GM21360 (cell line): ENCODE results near the gene FBXO31.
A peak's percentile ranks its signal among the peaks of the same experiment; 100 is the strongest.

Source experiments
- ATAC-seq: cut with Tn5 transposase; IDR thresholded peaks from one replicate; pipeline ENCODE4 v1.9.1; 2021; ENCODE audit warnings: mild to moderate bottlenecking, moderate library complexity; ENCODE audit not compliant: unreplicated experiment

The FBXO31 gene, protein sequence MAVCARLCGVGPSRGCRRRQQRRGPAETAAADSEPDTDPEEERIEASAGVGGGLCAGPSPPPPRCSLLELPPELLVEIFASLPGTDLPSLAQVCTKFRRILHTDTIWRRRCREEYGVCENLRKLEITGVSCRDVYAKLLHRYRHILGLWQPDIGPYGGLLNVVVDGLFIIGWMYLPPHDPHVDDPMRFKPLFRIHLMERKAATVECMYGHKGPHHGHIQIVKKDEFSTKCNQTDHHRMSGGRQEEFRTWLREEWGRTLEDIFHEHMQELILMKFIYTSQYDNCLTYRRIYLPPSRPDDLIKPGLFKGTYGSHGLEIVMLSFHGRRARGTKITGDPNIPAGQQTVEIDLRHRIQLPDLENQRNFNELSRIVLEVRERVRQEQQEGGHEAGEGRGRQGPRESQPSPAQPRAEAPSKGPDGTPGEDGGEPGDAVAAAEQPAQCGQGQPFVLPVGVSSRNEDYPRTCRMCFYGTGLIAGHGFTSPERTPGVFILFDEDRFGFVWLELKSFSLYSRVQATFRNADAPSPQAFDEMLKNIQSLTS

GRCh38 chr16:87383505-87384161 is at the start of gene FBXO31:
Gene FBXO31 (minus strand): TSS chr16:87383776. CDS start chr16:87383744, 32 bp downstream.
- ATAC-seq = peak; percentile 41

- ATAC-seq = no peak
These were observed 48.8 kb upstream of the FBXO31 start for GRCh38 chr16:87432330-87432915.

DNA sequence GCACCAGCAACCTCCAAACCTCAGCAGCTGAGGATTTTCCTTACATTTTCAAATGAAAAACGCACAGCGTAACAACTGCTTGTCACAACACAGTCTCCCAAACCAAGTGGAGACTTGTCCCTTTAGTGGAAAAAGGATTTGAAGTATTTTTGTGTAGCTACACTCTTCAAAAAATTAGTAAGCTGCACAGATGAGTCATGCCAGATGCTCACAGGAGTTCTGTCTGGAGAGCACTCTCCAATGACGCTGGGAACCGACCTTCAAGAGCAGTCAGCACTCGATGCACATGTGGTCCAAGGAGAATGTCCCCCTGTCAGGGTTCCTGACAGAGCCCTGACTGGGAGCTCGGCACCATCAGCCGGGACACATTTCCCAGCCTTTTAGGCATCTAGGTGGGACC is 48.4 kb upstream of the FBXO31 start:
- ATAC-seq = no peak

- ATAC-seq = no peak
These were observed 43.0 kb upstream of the FBXO31 start for GRCh38 chr16:87426423-87427215.

DNA sequence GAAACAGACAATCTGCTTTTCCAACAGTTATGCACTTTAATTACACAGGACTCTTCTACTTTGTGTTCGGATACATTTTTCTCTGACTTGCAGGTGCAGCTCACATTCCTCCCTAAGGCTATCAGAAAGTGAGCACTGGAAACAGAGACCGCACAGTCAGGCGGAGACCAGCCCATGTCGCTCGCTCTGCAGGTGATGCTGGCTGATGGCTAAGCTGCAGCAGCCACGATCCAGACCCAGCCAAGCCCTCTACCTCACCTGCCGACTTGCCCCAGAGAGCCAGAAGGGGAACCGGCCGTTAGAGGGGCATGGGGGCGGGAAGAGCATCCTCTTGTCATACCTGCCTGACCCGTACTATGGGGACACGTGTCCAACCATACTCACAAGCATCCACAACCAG is 42.4 kb upstream of the FBXO31 start:
- ATAC-seq = no peak

DNA sequence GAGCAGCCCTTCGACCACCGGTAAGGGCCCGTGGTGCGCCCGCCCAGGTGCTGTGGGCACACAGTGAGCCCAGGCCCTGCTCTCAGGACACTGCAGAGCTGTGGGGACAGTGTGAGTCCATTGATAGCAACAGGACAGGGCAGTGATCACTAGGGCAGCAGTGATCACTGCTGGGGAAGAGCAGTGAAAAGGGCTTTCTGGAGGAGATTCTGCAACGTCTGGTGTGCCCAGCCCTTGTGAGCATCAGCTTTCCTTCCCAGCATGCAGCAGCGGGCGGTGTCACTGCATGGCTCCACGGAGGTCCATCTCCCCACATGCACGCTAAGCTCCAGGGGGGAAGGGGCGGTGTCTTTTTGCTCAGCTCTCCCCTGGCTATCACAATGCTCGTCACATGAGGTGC is 40.7 kb upstream of the FBXO31 start:
- no peak for ATAC-seq

DNA sequence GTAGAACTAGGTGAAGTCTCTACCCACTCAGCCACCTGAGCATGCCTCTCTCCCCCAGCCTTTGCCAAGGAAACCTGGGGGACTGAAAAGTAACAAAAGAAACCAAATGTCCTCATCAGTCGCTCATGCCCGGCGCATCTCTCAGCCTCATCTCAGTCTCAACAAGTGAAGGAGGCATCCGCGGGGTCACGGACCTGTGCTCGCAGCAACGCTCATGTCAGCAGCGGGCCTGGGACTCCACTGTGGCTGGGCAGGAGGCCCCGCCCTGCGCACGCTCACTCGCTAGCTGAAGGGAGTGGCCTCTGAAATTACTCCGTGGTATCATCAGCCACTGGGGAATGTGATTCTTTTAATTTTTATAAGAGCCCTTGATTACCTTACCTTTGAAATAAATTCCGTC is 39.9 kb upstream of the FBXO31 start:
- no peak for ATAC-seq

DNA sequence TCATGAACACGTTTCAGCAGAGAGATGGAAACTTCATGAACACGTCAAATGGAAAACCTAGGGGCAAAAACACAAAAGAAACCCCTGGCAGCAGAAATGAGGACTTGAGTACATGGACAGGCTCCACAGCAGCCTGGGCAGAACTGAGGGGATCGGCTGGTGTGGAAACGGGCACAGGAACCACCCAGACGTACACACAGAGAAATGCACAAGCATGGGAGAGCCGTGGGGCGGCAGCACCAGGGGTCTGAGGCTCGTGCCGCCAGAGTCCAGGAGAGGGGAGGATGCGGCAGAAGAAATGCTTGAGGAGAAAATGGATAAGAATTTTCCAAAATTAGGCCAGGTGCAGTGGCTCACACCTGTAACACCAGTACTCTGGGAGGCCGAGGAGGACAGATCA is 38.5 kb upstream of the FBXO31 start:
- ATAC-seq = no peak

DNA sequence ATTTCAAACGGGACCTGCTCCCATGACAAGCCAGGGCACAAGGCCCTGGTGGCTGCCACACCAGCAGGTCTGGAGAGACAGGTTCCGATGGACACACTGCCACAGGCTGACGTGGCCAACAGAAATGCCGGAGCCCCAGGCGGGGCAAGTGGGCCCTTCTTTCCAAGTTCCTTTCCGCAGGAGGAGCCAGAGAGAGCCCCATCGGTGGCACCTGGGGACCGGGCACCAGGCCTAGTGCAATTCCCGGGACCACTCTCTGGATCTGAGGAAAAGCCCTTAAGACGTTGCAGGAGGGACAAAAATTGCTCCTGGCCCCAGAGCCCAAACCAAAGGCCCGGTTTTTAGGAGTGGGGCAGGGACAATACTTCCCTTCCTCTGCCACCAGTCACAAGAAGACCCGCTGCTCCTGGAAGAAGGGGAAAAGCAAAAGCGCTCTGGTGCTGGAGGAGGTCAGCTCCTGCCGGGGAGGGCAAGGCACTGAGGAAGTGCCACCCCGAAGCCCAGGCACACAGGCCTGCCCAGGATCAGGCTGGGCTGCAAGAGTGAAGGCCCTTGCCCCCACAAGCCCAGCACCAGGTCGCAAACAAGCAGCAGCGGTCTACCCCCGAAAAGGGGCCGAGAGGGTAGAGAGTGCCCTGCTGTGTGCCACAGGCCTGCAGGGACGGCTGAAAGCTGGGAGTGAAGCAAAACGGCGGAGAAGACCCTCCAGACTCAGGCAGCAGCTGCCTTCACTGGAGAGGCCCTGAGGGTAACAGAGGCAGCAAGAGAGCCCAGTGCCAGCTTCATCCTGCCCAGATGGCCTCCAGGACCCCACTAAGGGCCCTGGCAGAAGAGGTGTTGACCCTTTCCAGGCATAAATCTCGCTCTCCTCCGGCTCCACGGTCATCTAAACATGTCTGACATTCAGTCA is 37.7 kb upstream of the FBXO31 start:
- ATAC-seq = no peak

DNA sequence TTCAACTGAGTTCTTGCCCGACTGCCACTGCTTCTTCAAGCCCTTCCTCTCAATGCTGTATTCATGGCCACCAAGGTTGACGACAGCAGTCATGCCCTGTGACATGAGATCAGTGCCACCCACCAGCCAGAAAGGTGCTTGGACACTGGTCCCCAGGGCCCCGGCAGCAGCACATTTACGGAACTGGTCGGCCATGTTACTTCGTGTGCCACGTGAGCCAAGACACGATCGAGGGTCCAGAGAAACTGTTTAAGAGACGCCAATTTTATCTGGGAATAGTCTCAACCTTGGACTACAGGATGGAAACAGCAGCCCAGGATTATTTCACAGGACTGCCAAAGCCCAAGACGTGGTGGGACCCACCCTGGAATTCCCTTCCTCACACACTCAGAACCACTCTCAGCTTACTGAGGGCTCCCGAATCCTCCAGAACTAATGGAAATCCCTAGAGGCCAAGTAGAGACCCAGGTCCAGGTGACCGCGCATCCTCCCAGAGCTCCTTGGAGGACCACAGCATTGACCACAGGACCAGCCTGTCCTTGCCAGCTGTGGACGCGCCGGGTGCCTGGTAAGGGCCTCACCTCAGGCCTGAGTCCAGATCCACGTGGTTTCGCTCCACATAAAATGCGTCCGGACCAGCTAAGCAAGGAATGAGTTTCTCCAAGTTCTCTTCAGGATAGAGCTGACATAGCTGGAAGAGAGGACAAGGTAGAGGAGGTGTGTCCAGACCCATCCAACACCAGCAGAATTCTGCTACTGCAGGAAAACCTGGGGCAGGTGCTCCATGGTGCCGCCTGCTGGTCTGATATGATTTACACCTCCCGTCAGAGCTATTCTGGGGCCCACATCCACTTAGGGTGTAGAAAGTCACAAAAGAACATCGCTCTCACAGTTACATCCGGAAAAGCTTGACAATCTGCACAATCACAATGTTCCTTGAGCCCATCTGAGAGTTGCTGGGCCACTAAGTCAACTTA is 36.7 kb upstream of the FBXO31 start:
- no peak for ATAC-seq

- ATAC-seq = no peak
These were observed 35.1 kb upstream of the FBXO31 start for GRCh38 chr16:87418644-87419043.

- no peak for ATAC-seq
These were observed 34.6 kb upstream of the FBXO31 start for GRCh38 chr16:87418216-87418615.

- ATAC-seq = no peak
These were observed 33.9 kb upstream of the FBXO31 start for GRCh38 chr16:87417528-87417910.

DNA sequence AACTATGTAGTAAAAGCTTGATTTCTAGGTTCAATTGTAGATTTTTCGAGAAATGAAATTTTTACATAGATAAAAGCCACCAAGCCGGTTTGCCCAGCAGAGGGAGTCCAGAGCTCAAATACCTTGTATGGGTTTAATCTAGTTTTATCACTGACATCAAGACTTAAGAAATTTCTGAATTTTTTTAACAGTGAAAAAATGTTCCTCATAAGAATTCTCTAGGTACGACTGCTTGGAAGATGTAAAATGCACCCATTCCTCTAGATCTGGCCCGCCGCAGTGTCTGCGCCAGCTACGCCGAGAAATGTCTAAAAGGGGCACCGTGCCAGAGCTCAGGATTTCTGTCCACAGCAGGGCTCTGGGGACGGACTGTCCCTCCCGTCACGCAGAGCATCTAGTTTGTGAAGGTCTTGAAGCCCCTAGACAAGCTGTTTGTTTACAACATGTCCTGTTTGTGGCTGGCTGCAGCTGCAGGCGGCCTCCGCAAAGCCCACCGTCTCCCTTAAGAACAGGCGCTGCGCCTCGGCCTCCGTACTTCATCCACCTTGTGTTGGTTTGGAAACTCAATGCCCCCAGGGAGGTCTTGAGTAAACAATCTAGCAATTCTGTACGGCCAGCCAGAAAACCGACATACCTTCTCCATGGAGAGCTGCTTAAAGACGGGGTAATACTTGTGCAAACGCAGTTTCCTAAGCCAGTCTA is 33.4 kb upstream of the FBXO31 start:
- no peak for ATAC-seq

DNA sequence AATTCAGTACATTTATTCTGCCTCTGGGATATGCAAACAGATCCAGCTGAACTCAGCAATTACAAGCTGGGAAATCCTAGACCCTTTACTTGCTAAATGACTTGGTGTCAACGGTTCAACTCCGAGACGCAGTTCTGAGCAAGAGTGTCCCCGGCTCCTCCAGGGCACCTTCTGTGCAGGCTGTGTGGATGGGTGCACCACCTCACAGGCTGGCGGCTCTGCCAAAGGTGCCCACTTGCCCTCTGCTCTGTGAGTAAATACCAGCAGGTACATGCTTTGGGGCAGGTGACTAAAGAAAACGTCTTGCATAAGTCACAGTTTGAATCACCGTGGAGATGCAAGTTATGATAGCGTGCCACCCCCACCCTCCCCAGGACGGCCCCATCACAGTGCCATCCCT is 31.9 kb upstream of the FBXO31 start:
- ATAC-seq = no peak

GRCh38 chr16:87414251-87414680 is 30.7 kb upstream of the FBXO31 start:
- ATAC-seq = no peak

DNA sequence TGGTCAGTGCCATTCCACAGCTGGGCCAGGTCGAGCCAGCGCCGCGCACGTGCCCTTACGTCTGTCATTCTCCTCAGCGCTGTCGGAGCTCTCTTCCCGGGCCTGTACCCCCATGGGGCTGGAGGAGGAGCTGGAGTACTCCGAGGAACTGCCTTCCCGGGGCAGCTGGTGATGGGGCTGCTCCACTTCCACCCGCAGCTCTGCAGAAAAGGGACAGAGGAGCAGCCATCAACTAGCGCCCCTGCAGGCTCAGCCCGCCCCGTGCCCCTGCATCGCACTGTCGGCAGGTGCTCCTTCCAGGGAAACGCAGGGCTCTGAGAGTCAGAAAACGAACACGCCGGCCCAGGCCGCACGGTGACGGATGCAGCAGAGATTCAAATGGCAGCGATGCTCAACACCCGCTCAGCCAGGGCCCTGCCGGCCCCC is 29.4 kb upstream of the FBXO31 start:
- ATAC-seq = no peak

DNA sequence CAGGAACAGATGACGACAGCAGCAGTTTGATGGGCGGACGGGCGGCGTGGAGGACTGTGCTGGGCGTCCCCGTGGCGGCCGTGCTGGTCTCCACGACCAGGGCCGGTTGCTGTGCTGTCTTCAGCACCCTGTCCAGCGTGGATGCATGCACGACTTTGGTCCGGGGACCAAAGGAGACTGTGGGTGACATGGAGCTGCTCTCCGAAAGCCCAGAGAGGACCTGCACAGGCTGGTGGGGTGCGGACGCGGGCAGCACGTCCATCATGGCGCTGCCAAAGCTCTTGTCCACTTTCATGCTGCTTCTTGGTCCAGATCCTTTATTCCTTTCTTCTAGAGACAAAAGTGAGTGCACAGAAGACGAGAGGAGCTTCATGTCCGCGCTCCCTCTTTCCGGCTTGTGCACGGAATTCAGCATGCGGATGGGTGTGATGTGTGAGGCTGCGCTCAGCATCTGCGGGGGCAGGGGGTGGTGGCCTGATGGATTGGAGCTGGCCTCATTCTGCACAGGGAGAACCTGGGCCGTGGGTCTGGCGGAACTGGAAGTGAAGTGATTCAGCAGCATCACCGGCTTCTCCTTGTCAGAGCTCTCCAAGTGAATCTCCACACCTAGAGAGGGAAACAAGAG is 28.9 kb upstream of the FBXO31 start:
- ATAC-seq = no peak
